Lower lobe of right lung (tissue), 2 donors: ENCODE results near the gene MITF. TPM values are rescaled to one million over a fixed set of nuclear protein-coding genes. Genes with fewer than 3 reads are reported as not detected.

Experiments
- ATAC-seq, 2 donors: fragments of 200-7000 bp; cut with Tn5 transposase; one replicate each; pipeline ENCODE4 v1.9.1; 2020 to 2022; ENCODE audit warnings: mild to moderate bottlenecking in 2 of 2, moderate library complexity in 2 of 2
- DNase-seq: peaks from one replicate; pipeline ENCODE4 v3.0.0-alpha.2; 2020
- H3K27ac ChIP-seq: fragments of 200-600 bp; one replicate; pipeline ENCODE4 v1.8.0; 2022
- H3K27me3 ChIP-seq: fragments of 200-600 bp; one replicate; pipeline ENCODE4 v1.8.0; 2022; ENCODE audit warnings: low read depth
- H3K36me3 ChIP-seq: fragments of 200-600 bp; one replicate; pipeline ENCODE4 v1.8.0; 2022; ENCODE audit warnings: mild to moderate bottlenecking
- H3K4me1 ChIP-seq: fragments of 200-600 bp; one replicate; pipeline ENCODE4 v1.8.0; 2022
- H3K4me3 ChIP-seq: fragments of 200-600 bp; one replicate; pipeline ENCODE4 v1.8.0; 2022; ENCODE audit warnings: mild to moderate bottlenecking
- H3K9me3 ChIP-seq: fragments of 200-600 bp; one replicate; pipeline ENCODE4 v1.8.0; 2022
- intact Hi-C: fragments of 100-400 bp; cut with DNase I; formaldehyde crosslinking; loops from one replicate; pipeline ENCODE4 v1.11.0; 2022
- total RNA-seq: library from RNA; stranded (reverse); fragmentation: NEBNext Ultra II Directional; extraction: Animal tissue kit (Norgen Biotek cat#: 25700); gene quantifications from one replicate; pipeline ENCODE4 v1.2.1, GENCODE V29; 2021
- TF ChIP-seq, protein P1 (sequence below): fragments of 200-600 bp; IDR thresholded peaks from one replicate; pipeline ENCODE4 v1.8.0; 2022; ENCODE audit warnings: antibody characterized with exemption, mild to moderate bottlenecking
- donor health status: DM: no; HTN: yes; CAD: no; lungs with severe emphysema.

MITF gene
- total RNA-seq, 1 donor from 2014 or later: 45.1 TPM

DNA sequence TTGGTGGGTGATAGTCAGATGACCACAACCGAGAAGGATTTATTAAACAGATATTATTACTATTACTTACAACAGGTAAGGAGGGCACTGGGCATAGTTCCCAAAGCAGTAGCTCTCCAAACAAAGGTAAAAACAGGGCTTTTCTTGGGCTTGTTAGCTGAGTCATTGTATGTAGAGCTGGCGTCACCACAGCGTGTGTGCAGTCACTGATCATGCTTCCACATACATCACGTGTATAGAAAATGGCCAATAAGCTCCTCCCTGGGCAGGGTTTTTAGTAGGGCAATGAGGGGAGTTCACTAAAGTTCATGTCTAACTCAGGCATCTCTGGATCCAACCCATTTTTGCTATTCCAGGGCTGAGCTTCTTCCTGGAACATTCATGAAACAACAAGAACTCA is 254.5 kb downstream of the MITF start:
- TF ChIP-seq, protein P1, sequence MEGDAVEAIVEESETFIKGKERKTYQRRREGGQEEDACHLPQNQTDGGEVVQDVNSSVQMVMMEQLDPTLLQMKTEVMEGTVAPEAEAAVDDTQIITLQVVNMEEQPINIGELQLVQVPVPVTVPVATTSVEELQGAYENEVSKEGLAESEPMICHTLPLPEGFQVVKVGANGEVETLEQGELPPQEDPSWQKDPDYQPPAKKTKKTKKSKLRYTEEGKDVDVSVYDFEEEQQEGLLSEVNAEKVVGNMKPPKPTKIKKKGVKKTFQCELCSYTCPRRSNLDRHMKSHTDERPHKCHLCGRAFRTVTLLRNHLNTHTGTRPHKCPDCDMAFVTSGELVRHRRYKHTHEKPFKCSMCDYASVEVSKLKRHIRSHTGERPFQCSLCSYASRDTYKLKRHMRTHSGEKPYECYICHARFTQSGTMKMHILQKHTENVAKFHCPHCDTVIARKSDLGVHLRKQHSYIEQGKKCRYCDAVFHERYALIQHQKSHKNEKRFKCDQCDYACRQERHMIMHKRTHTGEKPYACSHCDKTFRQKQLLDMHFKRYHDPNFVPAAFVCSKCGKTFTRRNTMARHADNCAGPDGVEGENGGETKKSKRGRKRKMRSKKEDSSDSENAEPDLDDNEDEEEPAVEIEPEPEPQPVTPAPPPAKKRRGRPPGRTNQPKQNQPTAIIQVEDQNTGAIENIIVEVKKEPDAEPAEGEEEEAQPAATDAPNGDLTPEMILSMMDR: no peak
- Histone ChIP-seq H3K4me3 (no peak overlapping the region), H3K36me3 (no peaks in the 10 kb centered on the region), H3K27ac (no peak overlapping the region), H3K9me3 (no peaks in the 10 kb centered on the region), H3K4me1 (no peaks in the 10 kb centered on the region), H3K27me3 (no peaks in the 10 kb centered on the region)
- DNase-seq: no peak
- ATAC-seq: no peak
- intact Hi-C loops: no loop called here

DNA sequence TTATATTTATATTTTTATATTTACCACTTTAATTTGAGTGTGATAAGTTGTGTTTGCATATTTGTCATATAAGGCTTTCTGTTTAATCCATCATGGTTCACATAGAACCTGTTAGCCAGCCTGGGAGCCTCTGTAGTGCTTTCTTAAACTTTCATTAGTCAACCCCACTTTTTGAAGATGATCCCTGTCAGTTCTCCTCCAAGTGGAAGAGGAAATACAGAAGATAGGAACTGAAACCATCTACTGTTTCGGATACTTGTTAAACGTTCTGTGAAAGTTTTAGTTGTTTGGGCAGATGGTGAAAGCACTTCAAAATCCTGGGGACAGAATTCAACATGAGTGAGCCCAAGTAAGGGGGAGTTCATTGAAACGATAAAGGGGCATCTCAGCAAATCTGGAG is 255.7 kb downstream of the MITF start:
- no peak overlapping the region for H3K27ac ChIP-seq
- no peak for DNase-seq
- ATAC-seq: peak; percentile 14 to 54
- no peaks in the 10 kb centered on the region for H3K4me1 ChIP-seq
- H3K4me3 ChIP-seq: no peak overlapping the region
- no peaks in the 10 kb centered on the region for H3K27me3 ChIP-seq
- H3K36me3 ChIP-seq: no peaks in the 10 kb centered on the region
- TF ChIP-seq, protein P1: no peak
- intact Hi-C loops: no loop called here
- H3K9me3 ChIP-seq: no peaks in the 10 kb centered on the region

DNA sequence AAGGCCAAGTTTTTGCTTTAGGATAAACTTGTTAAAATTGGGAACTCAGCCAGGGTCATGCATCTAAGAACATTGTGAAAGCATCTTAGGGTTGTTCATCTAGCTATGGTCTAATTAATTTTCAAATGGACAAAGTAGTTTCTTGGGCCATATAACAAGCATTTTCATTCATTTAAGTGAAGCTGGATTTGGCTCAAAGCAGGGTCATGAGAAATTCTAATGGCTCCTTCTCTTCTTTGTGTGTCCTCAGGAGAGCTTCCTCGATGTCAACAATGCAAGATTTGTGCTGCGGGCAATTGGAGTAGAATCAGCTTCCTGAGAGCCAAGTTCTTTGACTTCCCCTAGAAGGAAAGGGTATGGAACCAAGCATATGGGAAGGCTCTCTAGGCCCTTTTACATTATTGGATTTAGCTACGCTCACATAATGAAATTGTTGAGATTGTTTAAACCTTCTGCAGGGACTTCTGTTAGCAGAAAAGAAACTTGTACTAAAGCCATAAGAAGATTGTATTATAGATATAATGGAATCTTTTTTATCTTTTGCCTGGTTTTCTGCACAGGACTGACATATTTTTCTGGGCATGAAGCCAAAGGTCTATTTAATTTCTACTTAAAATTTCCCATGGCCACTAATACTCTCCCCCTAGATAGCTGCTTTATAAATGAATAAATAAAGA is 258.5 kb downstream of the MITF start:
- no peaks in the 10 kb centered on the region for H3K4me1 ChIP-seq
- no peaks in the 10 kb centered on the region for H3K9me3 ChIP-seq
- DNase-seq (no peak), ATAC-seq (no peak)
- no peak overlapping the region for H3K27ac ChIP-seq
- no peak overlapping the region for H3K4me3 ChIP-seq
- H3K36me3 ChIP-seq: no peaks in the 10 kb centered on the region
- TF ChIP-seq, protein P1: no peak
- intact Hi-C loops: no loop called here
- H3K27me3 ChIP-seq: no peaks in the 10 kb centered on the region

DNA sequence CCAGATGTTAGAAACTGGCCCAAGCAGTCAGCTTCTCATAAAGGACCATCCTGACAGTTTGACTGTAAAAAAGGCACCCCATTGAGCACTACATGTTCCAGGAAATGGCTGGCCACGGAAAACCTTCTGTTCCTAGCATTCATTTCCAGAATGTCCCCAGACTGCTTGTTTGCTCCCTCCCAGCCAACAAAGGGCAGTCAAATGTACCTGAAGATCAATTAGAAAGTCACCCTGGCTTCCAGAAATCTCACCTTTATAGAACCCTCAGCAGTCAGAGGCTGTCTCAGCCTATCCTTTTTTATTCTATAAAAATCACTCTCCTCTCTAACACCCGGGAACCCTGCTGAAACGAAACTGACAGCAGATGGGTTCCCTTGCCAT is 259.5 kb downstream of the MITF start:
- TF ChIP-seq, protein P1: no peak
- ATAC-seq (peak in 1 of 2 donors; percentile 43), DNase-seq (no peak)
- Histone ChIP-seq H3K4me1 (no peaks in the 10 kb centered on the region), H3K4me3 (no peak overlapping the region), H3K27ac (peak overlapping the region; percentile 12), H3K36me3 (no peaks in the 10 kb centered on the region), H3K9me3 (no peaks in the 10 kb centered on the region), H3K27me3 (no peaks in the 10 kb centered on the region)
- intact Hi-C loops: no loop called here

DNA sequence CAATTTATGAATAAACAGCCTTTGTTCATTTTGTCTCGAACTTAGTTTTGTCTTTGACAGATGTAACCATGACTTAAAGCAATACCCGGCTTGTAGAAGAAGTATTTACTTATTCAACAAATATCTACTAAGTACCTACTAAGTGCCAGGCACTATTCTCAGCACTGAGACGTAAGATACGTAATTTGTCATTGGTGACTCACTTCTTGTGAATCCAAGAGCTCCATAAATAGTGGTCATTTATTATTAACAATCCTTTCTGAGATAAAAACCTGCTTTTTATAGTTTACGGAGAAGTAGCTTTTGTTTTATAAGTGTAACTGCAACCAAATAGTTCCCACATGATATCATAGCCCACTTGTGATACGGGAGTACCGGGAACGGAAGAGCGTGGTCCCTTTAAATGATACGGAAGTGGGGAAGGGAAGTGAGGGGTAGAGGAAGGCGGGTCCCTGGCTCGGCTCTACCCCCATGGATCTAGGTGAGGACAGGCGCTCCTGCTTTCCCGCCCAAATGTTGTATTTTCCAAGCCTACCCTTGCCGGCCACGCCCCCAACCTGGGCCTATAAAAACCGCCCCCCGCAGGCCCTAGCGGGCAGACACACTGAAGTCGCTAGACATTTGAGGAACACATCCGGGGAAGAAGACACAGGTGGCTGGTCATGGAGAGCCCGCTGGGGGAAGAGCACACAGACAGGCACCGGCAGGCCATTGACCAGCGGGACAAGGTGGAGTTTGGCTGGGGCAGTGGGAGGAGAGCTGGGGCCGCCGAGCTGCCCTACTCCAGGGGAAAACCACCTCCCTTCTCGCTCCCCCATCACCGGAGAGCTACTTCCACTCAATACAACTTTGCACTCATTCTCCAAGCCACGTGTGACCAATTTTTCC is 260.1 kb downstream of the MITF start, which contains the start of gene SAMMSON:
SAMMSON (plus strand) TSS at position 594 of the 888 bp plus-strand sequence.
- peak; percentile 56 to 60 for ATAC-seq
- Histone ChIP-seq H3K4me3 (no peak within 1 kb of the TSS), H3K4me1 (no peaks in the 10 kb centered on the region), H3K9me3 (no peaks in the 10 kb centered on the region), H3K36me3 (no peaks in the 10 kb centered on the region), H3K27me3 (no peaks in the 10 kb centered on the region), H3K27ac (peak within 1 kb of the TSS; percentile 12)
- DNase-seq: no peak
- TF ChIP-seq, protein P1: no peak
- intact Hi-C loops: no loop called here
